ENCODE data around the gene ULK4.
"Not testable (repeated sequence)": the region's sequence is repeated elsewhere in the genome, so short reads cannot be mapped to it uniquely, and the experiment has no call there.

ULK4 gene

DNA sequence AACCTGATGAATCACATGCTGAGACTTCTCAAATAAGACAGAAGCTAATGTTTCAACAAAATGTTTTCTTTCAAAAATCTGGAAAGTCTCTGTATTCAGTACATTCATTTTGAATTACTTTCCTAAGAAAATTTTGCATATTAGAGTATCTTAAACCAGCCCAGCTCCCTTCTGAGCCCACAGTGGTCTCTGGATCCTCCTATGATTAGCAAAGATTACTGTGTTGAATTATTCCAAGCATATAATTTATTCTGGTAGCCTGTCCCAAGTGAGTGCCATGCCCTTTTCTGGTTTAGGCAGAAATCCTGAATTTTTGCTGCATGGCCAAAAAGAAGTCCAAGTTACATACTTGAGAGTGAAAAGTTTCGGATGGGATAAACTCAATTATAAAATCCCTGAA, 483.6 kb downstream of the ULK4 start:
- no peak for DNase-seq

DNA sequence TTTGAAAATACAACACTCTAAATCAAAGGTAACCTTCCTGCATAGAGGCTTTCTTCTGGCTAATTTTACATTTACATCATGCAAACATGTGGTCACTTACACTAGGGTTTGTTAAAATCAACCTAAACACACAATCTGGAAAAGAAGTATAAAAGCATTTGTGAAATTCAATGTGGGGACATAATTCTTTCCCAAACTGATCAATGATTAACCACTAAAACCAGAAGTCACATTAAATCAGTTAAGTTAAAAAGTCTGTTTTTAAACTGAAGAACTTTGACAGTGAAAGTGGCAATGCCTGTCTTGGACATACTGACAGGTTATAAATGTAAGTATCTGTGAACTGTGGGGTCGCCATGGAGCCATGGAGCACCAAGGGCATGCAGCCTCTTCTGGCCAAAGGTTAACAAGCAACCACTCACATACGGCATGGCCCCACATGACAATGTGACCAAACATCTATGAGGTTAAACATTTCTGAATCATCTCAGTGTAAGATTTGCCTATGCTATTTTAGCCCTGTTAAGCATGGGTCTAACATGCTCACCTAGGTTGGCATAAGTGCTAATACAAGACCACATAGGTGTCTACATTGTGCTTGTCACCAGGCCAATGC, 484.4 kb downstream of the ULK4 start:
- DNase-seq, result no peak

DNA sequence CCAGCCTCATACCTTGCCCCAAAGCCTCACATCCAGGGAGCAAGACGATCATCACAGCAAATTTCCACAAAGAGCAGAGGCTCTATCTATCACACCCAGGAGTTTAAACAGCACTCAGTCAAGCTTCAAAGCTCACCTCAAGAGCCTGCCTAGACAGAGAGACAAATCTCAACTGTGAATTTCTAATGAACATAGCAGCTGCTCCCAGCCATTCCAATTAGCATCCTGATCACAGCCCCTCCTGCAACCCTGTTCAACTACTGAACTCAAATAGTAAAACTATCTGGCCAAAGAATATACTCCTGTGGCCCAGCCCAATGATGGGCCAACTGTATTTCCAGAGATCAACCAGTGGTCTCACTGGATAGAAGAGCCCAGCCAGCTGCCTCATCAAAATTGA, 492.8 kb downstream of the ULK4 start:
- DNase-seq, result no peak

DNA sequence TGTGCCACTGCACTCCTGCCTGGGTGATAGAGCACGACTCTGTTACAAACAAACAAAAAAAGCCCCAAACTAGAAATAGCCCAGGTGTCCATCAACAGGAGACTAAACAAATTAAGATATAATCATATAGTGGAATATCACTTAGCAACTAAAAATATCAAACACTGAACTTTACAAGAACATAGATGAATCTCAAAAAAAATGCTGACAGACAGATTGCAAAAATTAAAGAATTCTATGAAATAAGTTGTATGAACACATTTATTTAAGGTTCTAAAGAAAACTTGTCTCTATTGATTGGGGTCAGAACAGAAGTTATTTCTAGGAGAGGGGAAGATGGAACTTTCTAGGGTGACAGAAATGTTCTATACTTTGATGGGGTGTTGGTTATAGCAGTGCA, 494.4 kb downstream of the ULK4 start:
- DNase-seq, result no peak

DNA sequence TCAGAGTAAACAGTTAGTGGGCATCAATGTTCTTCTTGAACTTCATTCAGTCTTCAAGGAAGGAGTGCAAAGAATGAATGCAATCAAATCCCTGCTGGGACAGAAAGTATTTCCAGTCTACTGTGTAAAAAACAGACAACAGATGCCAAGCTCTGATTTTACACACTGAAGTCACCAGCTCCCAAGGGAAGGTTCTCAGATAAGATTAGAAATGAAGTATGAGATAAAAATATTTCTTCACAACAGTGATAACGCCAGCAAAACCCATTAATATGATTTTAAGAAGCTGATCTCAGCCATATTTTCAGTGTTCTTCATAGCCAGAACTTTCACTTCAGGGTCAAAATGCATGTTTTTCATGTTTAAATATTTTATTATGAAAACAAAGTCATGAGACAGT, 497.0 kb downstream of the ULK4 start:
- no peak for DNase-seq

DNA sequence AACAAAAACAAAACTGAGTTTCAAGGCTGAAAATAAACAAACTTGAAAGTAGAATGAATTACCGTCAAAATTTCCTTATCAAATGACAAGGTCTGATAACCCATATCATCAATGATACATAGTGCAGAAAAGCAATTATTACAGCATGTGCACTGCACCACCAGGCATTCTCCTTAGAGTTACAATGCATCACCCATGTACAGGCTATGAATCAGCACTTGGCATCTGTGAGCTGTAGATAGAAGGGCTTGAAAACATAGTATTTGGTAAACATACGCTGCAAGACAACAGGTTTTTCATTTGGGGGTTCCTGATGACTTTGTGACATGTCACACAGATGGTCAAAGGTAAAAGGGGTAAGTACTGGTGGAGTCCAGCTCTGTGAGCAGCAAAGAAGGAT, 497.5 kb downstream of the ULK4 start:
- DNase-seq, result no peak

DNA sequence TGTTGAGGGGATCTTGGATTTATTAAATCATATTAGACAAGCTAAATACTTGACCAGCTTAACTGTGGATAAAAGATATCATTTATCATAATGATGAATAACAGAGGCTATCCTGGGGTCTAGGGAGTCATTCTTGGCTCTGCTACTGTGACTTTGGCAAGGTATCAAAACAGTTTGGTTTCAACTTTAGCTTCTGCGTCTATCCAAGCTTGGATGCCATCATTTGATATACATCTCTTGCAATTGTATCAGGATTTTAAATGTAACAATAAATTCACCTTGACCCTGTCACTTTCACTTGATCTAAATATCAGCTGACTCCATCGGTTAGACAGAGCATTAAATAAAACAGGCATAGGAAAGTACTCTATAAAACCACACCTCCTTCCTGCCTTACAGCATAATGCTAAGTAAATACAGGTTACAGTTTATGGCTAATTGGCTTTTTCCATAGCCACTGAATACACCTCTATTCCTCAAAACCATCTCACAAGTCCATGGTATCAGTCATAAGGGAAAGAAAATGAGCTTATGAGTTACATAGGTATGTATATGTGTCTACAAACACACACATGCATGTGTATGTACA, 499.7 kb downstream of the ULK4 start:
- DNase-seq, result peak; percentile 4

DNA sequence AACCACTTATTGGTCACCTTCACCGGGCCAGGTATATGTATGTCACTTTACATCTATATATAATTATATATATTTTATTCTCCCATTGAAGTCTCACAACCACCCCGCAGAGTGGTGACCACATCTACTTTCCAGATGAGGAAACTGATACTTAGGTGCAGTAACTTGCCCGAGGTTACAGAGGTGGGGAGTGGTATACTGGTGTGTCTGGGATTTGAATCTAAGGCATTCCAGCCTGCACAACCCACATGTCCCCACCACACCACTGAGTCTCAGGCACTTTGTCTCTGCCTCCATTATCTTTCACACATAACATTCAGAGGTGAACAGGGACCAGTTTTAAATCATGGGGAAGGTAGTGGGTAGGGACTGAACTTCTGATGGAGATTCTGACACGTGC, 501.2 kb downstream of the ULK4 start:
- no peak for DNase-seq

DNA sequence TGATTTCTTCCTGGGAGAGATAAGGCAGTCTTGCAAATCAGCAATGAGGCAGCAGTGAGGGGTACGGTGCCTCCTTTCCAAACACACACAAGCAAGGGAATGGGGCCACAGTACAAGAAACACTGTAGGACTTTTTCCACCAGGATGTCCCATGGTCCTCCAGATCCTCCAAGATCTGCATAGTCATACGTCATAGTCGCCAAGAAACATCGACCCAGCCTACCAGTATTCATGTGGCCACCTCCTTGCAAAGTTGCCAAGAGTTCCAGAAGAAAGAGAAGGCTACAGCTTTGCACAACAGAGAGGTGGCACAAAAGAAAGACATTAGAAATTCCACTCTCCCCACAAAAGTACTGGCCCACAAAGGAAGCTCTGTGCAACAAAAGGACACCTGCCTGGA, 504.7 kb downstream of the ULK4 start:
- DNase-seq, result no peak

DNA sequence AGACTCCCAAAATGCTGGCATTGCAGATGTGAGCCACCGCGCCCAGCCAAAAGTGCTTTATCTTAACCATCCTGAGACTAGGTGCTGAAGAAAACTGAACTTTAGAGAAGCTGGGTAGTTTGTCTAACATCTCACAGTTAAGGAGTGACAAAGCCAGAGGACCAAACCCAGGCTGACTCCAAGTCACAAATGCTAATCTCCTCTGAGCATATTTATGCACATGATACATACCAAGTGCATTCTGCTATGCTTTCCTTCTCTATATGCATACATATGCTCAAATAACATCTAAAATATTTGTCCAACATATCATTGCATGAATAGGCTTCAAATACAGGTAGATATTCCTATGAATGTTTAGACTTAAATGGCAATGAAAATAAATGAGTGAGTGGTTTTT, 505.7 kb downstream of the ULK4 start:
- DNase-seq, result no peak

DNA sequence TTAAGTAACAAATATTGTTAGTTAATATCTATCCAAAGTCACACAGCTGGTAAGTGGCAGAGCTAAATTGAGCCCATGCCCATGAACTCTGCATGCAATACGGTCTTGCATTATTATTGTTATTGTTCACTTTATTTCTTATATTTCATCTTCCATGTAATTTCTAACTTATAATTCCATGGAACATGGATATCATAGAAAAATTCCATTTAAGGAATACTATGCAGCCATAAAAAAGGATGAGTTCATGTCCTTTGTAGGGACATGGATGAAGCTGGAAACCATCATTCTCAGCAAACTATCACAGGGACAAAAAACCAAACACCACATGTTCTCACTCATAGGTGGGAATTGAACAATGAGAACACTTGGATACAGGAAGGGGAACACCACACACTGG, 508.3 kb downstream of the ULK4 start:
- not testable (repeated sequence) for DNase-seq

DNA sequence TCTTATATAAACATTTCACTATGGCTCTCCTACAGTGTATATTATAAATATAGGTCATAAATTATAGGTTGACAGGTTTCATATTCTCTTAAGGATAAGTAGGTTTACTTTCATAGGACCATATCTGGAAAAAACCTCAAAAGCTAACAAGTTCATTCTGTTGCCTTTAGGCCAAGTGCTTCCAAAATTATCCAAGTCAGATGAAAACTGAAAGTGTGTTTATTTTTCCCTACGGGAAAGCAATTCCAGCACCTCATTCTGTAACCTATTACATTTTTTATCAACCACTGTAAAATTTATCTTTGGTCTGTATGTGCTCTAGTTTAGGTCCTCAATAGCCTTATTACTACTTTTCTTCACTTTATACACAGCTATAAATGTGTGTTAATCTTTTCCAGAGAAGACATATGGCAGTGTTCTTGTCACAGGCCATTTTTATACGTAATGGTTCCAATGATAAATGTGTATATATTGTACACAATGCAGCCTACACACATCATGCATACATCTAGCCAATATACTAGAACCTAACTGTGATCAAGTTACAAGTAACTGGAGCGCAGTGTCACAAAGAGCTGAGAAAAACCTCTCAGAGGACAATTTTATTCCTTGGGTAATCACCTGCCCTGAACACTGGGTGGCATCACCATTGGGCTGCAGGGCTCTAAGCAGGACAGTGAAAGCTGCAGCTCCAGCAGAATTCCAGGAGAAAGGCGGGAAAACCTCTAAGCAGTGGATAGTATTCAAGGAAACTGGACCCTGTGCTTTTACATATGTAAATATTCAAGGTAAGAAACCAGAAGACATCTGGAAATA, 511.3 kb downstream of the ULK4 start:
- DNase-seq, result no peak

DNA sequence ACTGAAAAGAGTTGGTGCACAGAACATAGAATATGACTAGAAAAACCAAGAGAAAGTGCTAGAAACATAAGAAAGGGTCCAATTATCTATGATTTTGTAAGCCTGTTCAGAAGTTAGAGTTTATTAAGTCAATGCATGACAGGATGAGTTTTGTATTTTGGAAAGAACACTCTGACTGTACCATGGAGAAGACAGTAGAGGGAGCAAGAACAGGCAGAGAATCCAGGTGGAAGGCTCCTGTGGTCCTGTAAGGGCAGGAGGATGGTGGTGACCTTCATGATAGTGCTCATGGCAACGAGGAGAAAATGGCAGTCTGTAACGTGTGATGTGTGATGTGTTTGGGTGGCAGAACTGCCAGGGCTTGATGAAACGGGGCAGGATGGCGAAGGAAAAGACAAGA, 513.5 kb downstream of the ULK4 start:
- DNase-seq, result no peak

DNA sequence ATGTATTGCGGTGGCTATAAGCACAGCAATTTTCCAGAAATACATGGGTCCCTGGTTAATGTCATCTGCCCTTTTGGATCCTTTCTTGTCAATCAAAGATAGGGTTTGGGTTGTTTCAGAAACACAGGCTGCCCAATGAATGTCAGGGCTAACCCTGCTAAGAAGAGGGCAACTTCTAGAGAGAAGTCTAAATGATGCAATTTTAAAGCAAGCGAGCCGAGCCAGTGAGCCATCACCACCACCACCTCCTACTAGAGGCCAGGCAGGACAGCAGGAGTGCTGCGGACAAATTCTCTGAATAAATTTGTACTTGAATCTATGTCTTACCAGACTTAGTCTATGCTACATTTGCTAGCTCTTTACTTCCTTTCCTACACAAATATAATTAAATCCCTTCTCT, 514.2 kb downstream of the ULK4 start:
- no peak for DNase-seq

DNA sequence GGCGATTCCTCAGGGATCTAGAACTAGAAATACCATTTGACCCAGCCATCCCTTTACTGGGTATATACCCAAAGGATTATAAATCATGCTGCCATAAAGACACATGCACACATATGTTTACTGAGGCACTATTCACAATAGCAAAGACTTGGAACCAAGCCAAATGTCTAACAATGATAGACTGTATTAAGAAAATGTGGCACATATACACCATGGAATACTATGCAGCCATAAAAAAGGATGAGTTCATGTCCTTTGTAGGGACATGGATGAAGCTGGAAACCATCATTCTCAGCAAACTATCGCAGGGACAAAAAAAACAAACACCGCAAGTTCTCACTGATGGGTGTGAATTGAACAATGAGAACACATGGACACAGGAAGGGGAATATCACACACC, 515.6 kb downstream of the ULK4 start:
- DNase-seq, result not testable (repeated sequence)

DNA sequence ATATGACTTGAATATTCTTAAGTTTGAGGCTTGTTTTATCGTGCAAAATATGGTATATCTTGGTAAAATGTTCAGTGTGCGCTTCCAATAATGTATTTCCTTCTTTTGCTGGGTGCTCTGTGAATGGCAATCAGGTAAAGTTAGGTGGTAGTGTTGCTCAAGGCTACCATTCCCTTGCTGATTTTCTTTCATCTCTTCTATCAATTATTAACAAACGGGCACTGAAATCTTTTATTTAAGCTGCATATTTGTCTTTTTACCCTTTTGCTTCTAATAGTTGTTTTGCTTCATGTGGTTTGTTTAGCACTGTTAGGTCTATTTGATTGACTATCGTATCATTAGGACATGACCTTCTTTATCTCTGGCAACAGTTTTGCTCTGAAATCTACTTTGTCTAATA, 520.3 kb downstream of the ULK4 start:
- DNase-seq, result no peak

DNA sequence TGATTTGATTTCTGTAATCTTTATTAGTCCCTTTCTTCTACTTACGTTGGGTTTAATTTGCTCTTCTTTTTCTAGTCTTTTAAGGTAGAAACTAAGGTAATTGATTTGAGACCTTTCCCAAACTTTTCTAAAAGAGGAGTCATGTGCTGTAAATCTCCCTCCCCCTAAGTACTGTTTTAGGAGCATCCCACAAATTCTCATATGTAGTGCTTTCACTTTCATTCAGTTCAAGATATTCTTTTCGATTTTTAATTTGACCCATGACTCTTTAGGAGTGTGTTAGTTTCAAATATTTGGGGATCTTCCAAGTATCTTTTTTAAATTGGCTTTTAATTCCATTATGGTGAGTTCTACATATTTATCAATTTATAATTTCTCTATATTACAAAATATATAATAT, 520.8 kb downstream of the ULK4 start:
- no peak for DNase-seq

DNA sequence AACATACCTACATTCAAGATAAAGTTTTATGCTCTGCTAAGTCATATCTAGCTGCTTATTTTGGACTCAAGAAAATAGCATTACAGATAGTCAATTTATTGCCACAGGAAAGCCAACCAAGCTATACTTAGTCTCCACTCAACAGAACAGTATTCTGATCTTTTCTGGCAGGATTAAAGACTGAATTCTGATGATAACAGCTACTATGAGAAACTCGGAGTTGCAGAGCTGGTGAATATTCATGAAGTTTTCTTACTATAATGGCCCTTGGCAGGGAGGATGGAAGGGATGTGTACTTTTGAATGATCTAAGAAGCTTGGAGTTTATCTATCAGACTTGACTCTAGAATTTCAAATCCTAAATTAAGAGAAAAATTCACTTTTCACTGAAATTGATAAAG, 524.9 kb downstream of the ULK4 start:
- DNase-seq, result no peak

DNA sequence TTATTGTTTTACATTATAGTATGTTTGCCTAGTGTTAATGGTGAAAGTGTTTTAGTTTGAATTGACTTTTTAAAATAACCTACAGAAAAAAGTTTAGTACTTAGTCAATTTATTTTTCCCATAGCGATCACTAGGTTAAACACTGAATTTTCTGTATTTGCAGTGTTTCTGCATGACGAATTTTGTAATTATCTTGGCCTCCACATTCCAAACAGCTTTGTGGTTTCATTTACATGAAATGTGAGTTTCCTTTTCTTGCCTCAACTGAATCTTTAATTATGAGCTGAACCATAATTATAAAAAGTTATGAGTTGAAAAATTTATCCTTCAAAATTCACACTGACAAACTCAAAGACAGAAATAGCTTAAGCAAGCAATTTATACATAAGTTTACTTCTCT, 527.1 kb downstream of the ULK4 start:
- DNase-seq, result peak; percentile 40

DNA sequence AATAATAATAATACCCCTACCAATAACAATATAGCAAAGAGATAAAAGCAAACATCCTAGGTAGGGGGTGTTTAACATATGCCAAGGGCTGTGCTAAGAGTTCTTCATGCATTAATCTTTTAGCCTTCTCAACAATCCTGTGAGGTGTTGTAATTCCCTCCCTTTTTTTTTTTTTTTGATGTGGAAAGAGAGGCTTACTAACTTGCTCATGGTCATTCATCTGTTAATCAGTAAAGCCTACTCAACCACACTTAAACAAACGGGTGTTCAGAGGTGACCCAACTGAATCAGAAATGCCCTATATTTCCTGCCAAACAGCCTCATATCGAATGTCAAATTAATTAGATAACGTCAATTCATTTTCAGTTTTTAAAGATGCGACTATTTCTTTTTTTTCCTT, 530.5 kb downstream of the ULK4 start:
- no peak for DNase-seq

DNA sequence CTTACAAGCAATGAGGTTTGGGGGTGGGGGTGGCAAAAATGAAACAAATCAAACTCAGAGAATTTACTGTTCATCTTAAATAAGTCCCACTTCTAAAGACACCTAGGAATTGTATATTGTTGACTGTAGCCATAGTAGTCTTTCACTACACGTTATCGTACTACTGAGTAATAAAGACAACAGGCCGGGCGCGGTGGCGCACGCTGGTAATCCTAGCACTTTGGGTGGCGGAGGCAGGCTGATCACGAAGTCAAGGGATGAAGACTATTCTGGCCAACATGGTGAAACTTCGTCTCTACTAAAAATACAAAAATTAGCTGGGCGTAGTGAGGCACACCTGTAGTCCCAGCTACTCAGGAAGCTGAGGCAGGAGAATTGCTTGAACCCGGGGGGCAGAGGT, 531.0 kb downstream of the ULK4 start:
- DNase-seq, result no peak

DNA sequence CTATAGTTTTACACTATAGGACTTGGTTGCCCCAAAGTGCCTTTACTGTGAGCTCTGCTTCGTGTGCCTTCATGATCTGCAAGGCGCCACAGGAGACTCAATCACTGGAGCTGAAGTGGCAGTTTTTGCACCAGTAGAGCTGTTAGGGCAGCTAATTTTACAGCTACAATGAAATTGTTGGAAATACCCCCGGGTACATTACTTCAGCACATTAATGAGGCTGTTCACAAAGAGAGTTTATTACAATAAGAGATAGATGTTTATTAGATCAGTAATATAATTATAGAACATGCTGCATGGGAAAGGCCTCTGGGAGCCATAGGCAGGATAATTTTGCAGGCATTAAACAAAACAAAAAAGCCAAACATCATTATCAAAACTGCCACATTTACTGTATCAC, 531.5 kb downstream of the ULK4 start:
- no peak for DNase-seq

DNA sequence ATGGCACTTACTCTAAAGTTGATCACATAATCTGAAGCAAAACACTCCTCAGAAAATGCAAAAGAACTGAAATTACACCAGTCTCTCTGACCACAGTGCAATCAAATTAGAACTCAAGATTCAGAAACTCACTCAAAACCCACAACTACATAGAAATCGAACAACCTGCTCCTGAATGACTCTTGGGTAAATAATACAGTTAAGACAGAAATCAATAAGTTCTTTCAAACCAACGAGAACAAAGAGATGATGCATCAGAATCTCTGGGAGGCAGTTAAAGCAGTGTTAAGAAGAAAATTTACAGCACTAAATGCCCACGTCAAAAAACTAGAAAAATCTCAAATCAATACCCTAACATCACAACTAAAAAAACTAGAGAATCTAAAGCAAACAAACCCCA, 535.4 kb downstream of the ULK4 start:
- no peak for DNase-seq

Measured in fibroblast of skin of abdomen (primary cell).